Bladder microvascular endothelial cell (primary cell): ENCODE measurements around the gene MAVS. TPM values are rescaled to one million over a fixed set of nuclear protein-coding genes. Genes with fewer than 3 reads are reported as not detected.

Experiments used
- total RNA-seq: library from RNA; depleted of rRNA; stranded (reverse); fragments of >200 nt; gene quantifications from 2 replicates; pipeline ENCODE4 v1.2.3, GENCODE V29; 2014

The MAVS gene
- 12.0 and 23.2 TPM in 2 replicates for total RNA-seq

GRCh38 chr20:3846740-3847428 lies at the start of gene MAVS:
Gene MAVS, plus strand, starts transcription at chr20:3846834. Its CDS starts 7,791 bp downstream, at chr20:3854625.

DNA sequence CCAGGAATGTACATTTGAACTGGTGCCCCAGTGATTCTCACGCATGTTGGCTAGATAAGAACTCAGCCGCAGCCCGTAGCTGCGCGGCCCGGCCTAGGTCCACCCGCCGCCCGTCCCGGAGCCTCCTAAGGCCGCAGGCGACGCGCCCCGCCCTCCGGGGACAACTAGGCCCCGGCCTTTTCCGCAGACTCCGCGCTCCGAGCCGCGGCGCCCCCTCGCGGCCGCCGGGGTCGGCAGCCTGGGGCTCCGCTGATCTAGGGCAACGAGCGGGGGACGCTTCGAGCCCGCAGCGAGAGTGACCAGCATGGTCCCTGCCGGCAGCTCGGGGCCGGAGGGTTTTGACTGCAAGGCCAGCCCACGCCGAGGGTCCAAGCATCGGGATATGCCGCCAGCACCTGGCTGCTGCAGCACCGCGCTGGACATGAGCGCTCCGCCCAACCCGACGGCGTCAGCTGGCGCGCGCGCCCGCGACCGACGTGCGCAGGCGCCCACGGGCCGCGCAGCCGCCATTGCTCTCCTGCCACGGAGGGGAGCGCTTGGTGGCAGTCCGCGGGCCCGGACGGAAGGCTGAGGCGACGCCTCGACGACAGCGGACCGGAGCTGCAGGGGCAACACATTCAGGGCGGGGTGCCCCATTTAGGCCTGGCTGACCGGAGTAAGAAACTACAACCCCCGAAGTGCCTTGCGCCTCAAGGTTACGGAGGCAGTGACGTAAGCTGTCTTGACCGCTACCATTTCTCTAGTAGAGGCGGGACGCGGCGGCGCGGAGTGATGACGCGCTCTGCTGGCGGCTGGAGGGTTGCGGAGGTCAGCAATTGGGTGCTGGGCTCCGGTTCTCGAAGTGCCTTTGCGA lies 26.4 kb upstream of the MAVS start, which contains the start of gene AP5S1:
AP5S1 (plus strand) TSS at position 500 of the 853 bp plus-strand sequence. CDS start 1,571 bp downstream, outside the sequence.

DNA sequence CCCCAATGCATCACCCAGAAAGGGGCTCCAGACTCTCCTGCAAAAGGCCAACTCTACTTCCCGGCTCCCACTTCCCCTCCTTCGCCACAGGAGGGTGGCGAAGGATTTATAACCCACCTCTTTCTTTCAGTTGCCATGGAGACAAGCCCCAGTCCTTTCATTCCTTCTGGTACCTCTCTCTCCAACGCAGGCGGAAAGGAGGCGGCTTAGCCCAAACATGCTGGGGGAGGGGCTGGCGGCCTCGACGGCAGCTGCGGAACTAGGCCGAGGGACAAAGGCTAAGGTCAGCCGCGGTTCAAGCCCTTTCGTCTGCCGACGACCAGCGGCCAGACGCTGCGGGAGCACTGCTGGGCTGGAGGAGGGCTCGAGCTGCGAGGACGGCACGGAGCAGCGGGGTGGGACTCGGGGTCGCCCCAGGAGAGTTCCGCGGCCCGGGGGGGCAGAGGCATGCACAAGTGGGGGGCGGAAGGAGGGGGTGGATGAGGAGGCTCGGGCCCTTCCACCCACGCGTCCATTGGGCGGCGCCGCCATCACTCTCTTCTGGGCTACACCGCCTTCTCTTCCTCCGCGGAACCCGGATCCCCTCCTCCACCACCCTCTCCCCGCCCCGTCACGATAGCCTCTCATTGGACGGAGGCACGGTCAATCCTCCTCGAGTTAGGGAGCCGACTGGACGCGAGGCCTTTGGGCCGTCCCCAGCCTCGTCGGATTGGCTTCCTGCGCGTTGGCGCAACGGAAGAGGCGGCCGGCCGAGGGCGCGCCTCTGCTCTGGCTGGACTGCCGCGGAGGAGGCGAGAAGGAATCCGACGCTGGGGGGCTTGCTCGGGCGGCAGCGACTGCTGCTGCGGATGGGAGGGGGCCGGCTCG lies 42.2 kb downstream of the MAVS start, which contains the start of gene PANK2:
PANK2 (plus strand) TSS at position 766 of the 867 bp plus-strand sequence.

Other genes with a start within 250 kb of the MAVS start
- gene GFRA4, start 183.4 kb upstream of the MAVS start, total RNA-seq: not detected in 2 replicates
- 0.16 TPM in 1 of 2 replicates, not detected in the other for gene ADAM33, start 164.8 kb upstream of the MAVS start, total RNA-seq
- gene SIGLEC1, start 134.2 kb upstream of the MAVS start, total RNA-seq: not detected in 2 replicates
- 11.1 and 17.6 TPM in 2 replicates for gene HSPA12B, start 114.1 kb upstream of the MAVS start, total RNA-seq
- gene ADISSP, start 79.1 kb upstream of the MAVS start, total RNA-seq: 14.9 and 18.9 TPM in 2 replicates
- 0.13 TPM in 1 of 2 replicates, not detected in the other for gene SPEF1, start 65.4 kb upstream of the MAVS start, total RNA-seq
- 76.7 and 79.2 TPM in 2 replicates for gene CENPB, start 60.1 kb upstream of the MAVS start, total RNA-seq
- 31.4 and 35.5 TPM in 2 replicates for gene CDC25B, start 50.5 kb upstream of the MAVS start, total RNA-seq
- gene AP5S1, start 26.3 kb upstream of the MAVS start, total RNA-seq: 13.1 and 19.1 TPM in 2 replicates
- 35.3 and 40.1 TPM in 2 replicates for gene PANK2, start 42.6 kb downstream of the MAVS start, total RNA-seq
- 0.81 and 3.9 TPM in 2 replicates for gene RNF24, start 168.7 kb downstream of the MAVS start, total RNA-seq